K562 (cell line): ENCODE measurements around the gene GLDN. TPM values are rescaled to one million over a fixed set of nuclear protein-coding genes. Genes with fewer than 3 reads are reported as not detected.

ENCODE experiments used
- ATF2 ChIP-seq: sonication (generic); formaldehyde crosslinking; IDR thresholded peaks from 2 replicates; pipeline ENCODE4 v1.8.1; 2022; ENCODE audit warnings: missing genetic modification reagents
- BHLHE40 ChIP-seq: IDR thresholded peaks from 2 replicates; pipeline ENCODE4 v1.6.1; 2011; ENCODE audit warnings: low read length, improper control_type of control experiment
- FOXP1 ChIP-seq: sonication (generic); formaldehyde crosslinking; IDR thresholded peaks from 2 replicates; pipeline ENCODE4 v1.8.0; 2022; ENCODE audit warnings: mild to moderate bottlenecking, missing genetic modification reagents
- MEF2A ChIP-seq: IDR thresholded peaks from 2 replicates; pipeline ENCODE4 v1.6.1; 2011; ENCODE audit warnings: low read depth, mild to moderate bottlenecking, low read length, moderate library complexity; ENCODE audit not compliant: control insufficient read depth
- NFYB ChIP-seq: IDR thresholded peaks from 2 replicates; pipeline ENCODE4 v1.6.1; 2011; ENCODE audit warnings: mild to moderate bottlenecking, moderate library complexity; ENCODE audit not compliant: insufficient read length; ENCODE audit errors: extremely low read depth
- RBBP5 ChIP-seq: fragments of 200-600 bp; sonication (generic); IDR thresholded peaks from 2 replicates; pipeline ENCODE4 v1.6.1; 2012; ENCODE audit warnings: borderline replicate concordance, mild to moderate bottlenecking, low read length, control low read depth, inconsistent platforms; ENCODE audit not compliant: insufficient read depth, poor library complexity, severe bottlenecking
- TGIF2 ChIP-seq: sonication (generic); formaldehyde crosslinking; IDR thresholded peaks from 2 replicates; pipeline ENCODE4 v1.8.1; 2022; ENCODE audit warnings: mild to moderate bottlenecking, missing genetic modification reagents, moderate library complexity
- THRA ChIP-seq: fragments of 450-650 bp; IDR thresholded peaks from 2 replicates; pipeline ENCODE4 v1.6.1; 2017; ENCODE audit warnings: mild to moderate bottlenecking, moderate library complexity
- polyA plus RNA-seq, 8 experiments: library from polyadenylated mRNA; depleted of rRNA in 4 of 8; stranded (reverse) in 5 of 8; unstranded in 3 of 8; fragments of >200 nt; fragmentation: Nextera tagmentation in 2 of 8; fragmentation: Illumina TruSeq in 1 of 8; extraction: Ambion mirVana in 2 of 8; extraction: Trizol in 1 of 8; gene quantifications; 2 replicates each; pipeline versions ENCODE4 v1.2.1 to v1.2.3, GENCODE V29; 2011 to 2014; ENCODE audit warnings: inconsistent platforms in 1 of 8, missing spikeins in 1 of 8
- total RNA-seq, 7 experiments: library from RNA; depleted of rRNA in 6 of 7; stranded (reverse); fragments of >200 nt in 6 of 7; fragmentation: Illumina TruSeq in 2 of 7; extraction: Trizol in 2 of 7; gene quantifications; 2 replicates each; pipeline versions ENCODE4 v1.2.1 to v1.2.3, GENCODE V29; 2011 to 2021; ENCODE audit warnings: low replicate concordance in 1 of 7
- TF ChIP-seq, protein P1 (sequence below): fragments of 450-650 bp; IDR thresholded peaks from 2 replicates; pipeline ENCODE4 v1.6.1; 2016; ENCODE audit warnings: low read depth

The GLDN gene
- total and polyA plus RNA-seq, 9 of the 15 experiments (the other 6 are each of a cell fraction or from before 2014, with no cell fraction given) = 0.05 to 0.33 (median 0.18) TPM

- TF ChIP-seq, protein P1, sequence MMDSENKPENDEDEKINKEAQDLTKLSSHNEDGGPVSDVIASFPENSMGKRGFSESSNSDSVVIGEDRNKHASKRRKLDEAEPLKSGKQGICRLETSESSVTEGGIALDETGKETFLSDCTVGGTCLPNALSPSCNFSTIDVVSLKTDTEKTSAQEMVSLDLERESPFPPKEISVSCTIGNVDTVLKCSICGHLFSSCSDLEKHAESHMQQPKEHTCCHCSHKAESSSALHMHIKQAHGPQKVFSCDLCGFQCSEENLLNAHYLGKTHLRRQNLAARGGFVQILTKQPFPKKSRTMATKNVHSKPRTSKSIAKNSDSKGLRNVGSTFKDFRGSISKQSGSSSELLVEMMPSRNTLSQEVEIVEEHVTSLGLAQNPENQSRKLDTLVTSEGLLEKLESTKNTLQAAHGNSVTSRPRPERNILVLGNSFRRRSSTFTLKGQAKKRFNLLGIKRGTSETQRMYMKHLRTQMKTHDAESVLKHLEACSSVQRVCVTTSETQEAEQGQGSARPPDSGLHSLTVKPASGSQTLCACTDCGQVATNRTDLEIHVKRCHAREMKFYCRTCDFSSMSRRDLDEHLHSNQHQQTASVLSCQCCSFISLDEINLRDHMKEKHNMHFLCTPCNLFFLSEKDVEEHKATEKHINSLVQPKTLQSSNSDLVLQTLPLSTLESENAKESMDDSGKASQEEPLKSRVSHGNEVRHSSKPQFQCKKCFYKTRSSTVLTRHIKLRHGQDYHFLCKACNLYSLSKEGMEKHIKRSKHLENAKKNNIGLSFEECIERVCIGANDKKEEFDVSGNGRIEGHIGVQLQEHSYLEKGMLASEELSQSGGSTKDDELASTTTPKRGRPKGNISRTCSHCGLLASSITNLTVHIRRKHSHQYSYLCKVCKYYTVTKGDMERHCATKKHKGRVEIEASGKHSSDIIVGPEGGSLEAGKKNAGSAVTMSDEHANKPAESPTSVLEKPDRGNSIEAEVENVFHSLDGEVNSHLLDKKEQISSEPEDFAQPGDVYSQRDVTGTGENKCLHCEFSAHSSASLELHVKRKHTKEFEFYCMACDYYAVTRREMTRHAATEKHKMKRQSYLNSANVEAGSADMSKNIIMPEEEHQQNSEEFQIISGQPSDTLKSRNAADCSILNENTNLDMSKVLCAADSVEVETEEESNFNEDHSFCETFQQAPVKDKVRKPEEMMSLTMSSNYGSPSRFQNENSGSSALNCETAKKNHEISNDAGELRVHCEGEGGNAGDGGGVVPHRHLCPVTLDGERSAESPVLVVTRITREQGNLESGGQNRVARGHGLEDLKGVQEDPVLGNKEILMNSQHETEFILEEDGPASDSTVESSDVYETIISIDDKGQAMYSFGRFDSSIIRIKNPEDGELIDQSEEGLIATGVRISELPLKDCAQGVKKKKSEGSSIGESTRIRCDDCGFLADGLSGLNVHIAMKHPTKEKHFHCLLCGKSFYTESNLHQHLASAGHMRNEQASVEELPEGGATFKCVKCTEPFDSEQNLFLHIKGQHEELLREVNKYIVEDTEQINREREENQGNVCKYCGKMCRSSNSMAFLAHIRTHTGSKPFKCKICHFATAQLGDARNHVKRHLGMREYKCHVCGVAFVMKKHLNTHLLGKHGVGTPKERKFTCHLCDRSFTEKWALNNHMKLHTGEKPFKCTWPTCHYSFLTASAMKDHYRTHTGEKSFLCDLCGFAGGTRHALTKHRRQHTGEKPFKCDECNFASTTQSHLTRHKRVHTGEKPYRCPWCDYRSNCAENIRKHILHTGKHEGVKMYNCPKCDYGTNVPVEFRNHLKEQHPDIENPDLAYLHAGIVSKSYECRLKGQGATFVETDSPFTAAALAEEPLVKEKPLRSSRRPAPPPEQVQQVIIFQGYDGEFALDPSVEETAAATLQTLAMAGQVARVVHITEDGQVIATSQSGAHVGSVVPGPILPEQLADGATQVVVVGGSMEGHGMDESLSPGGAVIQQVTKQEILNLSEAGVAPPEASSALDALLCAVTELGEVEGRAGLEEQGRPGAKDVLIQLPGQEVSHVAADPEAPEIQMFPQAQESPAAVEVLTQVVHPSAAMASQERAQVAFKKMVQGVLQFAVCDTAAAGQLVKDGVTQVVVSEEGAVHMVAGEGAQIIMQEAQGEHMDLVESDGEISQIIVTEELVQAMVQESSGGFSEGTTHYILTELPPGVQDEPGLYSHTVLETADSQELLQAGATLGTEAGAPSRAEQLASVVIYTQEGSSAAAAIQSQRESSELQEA = no peak
- TF ChIP-seq THRA (no peak), BHLHE40 (no peak), MEF2A (no peak), FOXP1 (CRISPR knock-in tag) (no peak), NFYB (no peak), ATF2 (no peak), TGIF2 (CRISPR knock-in tag) (no peak), RBBP5 (no peak)
- TF ChIP-seq, all 486 proteins: peak for 0
Measured at GRCh38 chr15:51374131-51374530, 32.7 kb downstream of the GLDN start (continued).
